H7 (cell line): Measurements from ENCODE around the gene NOL4L. TPM values are rescaled to one million over a fixed set of nuclear protein-coding genes. Genes with fewer than 3 reads are reported as not detected.

Experiments used
- DNase-seq: peaks from one replicate; pipeline ENCODE4 v3.0.0; 2012
- H3K27me3 ChIP-seq: 2 replicates; pipeline ENCODE4 v1.6.0; 2011; ENCODE audit warnings: mild to moderate bottlenecking, low read length; ENCODE audit not compliant: control insufficient read depth, insufficient read depth
- H3K36me3 ChIP-seq: replicated peaks from 2 replicates; pipeline ENCODE4 v1.5.1; 2011; ENCODE audit warnings: low read length; ENCODE audit not compliant: control insufficient read depth, insufficient read depth
- H3K4me3 ChIP-seq: 2 replicates; pipeline ENCODE4 v1.5.1; 2011; ENCODE audit warnings: low read depth, mild to moderate bottlenecking, control low read depth, low read length, moderate library complexity; ENCODE audit not compliant: insufficient read depth
- total RNA-seq: library from RNA; depleted of rRNA; stranded (reverse); fragments of >200 nt; shearing (Covaris generic); gene quantifications from 2 replicates; pipeline ENCODE4 v1.2.3, GENCODE V29; 2014

NOL4L gene
- total RNA-seq, 1 experiment from 2014 or later, result 26.6 TPM

GRCh38 chr20:32569380-32570305 is 15.5 kb downstream of the NOL4L start:
- H3K36me3 ChIP-seq, result no peaks in the 10 kb centered on the region
- no peak for DNase-seq
- no peak overlapping the region for H3K4me3 ChIP-seq

DNA sequence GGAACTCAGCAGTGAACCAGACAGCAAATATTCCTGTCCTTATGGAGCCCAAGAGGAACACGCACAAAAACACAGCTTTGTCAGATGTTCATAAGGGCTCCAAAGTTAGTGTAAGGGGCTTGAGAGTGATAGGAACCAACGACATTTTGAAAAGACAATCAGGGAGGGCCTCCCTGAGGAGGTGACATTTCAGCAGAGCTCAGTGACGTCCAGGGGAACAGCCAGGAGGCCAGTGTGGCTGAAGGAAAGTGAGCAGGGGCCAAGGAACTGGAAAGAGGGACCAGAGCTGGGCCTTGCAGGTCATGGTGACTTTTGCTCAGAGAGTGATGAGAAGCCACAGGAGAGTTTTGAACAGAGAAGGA is 16.1 kb downstream of the NOL4L start:
- Histone ChIP-seq H3K27me3 (no peaks in the 10 kb centered on the region), H3K36me3 (no peaks in the 10 kb centered on the region), H3K4me3 (no peak overlapping the region)
- no peak for DNase-seq

More at GRCh38 chr20:32569380-32570305, 15.5 kb downstream of the NOL4L start:
- H3K27me3 ChIP-seq, result no peaks in the 10 kb centered on the region

- DNase-seq, result no peak
- no peaks in the 10 kb centered on the region for H3K27me3 ChIP-seq
- H3K36me3 ChIP-seq, result no peaks in the 10 kb centered on the region
- no peak overlapping the region for H3K4me3 ChIP-seq
Measured at GRCh38 chr20:32567384-32568178, 17.6 kb downstream of the NOL4L start.

DNA sequence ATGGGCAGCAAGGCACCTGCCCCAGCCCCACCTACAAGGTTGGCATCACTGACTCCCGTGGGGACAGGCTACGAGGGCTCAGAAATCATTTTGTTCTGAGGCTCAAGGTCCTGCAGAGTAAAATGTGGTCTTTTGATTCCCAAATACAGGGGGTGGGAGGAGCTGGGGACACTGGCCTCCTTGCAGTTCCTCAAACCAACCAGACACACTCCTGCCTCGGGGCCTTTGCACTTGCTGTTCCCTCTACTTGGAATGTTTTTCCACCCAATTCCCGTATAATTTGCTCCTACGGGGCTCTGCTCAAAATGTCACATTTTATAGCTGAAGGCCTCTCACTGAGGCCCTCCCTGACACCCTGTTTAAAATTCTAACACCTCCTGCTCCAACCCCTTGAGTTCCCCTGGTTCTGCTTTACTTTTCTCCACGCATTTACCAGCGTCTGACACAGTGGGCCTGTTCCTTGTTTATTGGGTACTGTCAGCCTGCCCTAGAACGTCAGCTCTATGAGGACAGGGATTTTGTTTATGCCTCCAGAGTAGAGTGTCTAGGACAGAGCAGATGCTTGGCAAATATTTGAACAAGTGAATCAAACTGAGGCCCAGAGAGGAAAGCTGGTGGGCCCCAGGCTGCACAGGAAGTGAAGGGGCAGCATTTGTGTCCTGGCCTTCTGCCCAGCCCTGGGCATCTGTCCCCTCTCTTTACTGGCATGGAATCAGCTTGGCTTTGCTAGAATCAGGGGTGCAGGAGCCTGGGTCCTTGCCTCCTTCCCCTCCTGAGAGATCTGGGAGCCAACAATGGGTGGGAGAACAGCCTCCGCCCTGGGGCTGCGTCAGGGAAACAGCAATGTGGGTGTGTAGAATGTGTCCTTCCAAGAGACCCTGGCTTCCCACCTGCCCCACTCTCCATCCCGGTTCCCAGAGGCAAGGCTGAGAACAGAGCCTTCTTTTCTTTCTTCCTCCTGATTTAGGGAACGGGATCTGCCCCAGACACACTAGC is 18.5 kb downstream of the NOL4L start:
- no peaks in the 10 kb centered on the region for H3K27me3 ChIP-seq
- no peak overlapping the region for H3K4me3 ChIP-seq

DNA sequence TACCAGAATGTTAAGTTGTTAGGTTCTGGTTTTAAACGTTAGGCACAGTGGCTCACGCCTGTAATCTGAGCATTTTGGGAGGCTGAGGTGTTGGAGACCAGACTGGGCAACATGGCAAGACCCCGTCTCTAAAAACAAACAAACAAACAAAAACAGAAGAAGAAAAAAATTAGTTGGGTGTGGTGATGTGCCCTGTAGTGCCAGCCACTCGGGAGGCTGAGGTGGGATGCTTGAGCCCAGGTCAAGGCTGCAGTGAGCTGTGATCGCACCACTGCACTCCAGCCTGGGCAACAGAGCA is 19.4 kb downstream of the NOL4L start:
- Histone ChIP-seq H3K36me3 (no peaks in the 10 kb centered on the region), H3K4me3 (no peak overlapping the region), H3K27me3 (no peaks in the 10 kb centered on the region)
- DNase-seq, result no peak

More for the DNA sequence above, 18.5 kb downstream of the NOL4L start:
- no peaks in the 10 kb centered on the region for H3K36me3 ChIP-seq
- DNase-seq, result no peak

DNA sequence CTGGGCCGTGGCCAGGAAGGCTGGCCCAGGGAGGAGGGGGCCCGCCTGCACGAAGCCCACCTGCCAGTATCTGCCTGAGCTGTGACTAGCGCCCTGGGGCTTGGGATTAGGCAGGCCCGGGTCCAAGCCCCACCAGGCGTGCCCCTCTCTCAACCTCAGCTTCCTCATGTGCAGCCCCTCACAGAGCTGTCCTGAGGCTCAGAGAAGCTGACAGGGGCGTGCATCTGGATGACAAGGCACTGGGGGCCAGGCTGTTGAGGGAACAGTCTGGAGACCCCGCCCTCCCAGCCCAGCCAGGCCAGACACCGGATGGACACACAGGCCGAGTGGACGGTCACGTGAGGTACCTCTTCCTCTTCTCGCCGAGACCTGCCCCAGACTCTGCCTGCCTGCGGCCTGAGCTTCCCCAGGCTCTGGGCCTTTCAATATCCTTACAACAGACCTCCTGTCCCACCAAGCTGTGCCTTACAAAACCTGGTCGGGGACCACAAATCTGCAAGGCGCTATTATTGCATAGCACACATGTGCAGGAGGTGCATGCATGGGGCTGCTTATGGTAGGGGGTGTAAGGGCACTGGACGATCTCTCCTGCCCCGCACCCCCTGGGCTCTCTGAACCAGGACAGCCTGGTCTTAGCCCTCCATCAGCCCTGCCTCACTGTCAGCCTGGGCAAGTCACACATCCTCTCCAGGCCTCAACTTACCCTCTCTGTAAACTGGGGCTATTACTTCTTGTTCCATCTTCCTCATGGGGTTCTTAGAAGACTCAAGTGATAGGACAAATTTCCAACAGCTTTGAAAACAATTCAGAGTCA is 20.0 kb downstream of the NOL4L start:
- H3K4me3 ChIP-seq, result no peak overlapping the region
- H3K27me3 ChIP-seq, result no peaks in the 10 kb centered on the region
- no peaks in the 10 kb centered on the region for H3K36me3 ChIP-seq
- peak; percentile 72 for DNase-seq

DNA sequence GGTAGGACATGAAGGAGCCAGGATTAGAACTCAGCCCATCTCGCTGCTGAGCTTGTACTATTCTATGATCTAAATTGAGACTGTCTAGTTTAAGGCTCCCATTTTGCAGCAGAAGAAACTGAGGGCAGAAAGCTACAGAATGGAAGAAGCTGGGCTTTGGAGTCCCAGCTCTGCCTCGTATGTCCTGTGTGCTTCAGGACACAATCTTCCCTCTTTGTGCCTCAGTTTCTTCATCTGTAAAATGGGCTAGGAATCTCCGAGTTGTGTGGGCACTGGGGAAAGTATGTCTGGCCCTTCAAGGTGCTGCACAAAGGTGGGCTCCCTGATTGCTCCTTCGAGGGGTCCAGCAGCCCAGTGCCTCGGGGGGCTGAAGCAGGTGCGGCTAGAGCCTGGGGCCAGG is 20.7 kb downstream of the NOL4L start:
- H3K4me3 ChIP-seq, result no peak overlapping the region
- H3K36me3 ChIP-seq, result no peaks in the 10 kb centered on the region
- no peak for DNase-seq
- no peaks in the 10 kb centered on the region for H3K27me3 ChIP-seq

GRCh38 chr20:32563311-32564272 is 21.5 kb downstream of the NOL4L start:
- peak; percentile 79 for DNase-seq
- Histone ChIP-seq H3K27me3 (no peaks in the 10 kb centered on the region), H3K36me3 (no peaks in the 10 kb centered on the region), H3K4me3 (no peak overlapping the region)

DNA sequence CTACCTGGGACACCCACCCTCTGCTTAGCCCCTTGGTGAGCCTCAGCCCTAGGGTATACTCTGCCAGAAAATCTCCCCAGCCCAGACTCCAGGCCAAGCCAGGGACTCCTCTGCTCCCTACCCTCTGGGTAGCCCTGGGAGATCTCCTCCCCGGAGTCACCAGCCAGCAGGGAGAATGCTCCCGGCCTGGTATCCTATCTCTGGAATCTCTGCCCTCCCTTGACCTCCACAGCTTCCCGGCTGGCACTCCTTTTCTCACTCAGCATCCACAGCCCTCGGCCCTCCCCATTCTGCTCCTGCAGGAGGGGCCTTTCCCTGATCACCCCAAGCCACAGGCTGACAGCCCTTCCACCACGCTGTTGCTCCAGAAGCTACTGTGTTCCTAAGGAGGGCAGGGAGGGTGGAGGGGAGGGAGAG is 22.6 kb downstream of the NOL4L start:
- peak; percentile 87 for DNase-seq
- Histone ChIP-seq H3K36me3 (no peaks in the 10 kb centered on the region), H3K27me3 (no peaks in the 10 kb centered on the region), H3K4me3 (no peak overlapping the region)

DNA sequence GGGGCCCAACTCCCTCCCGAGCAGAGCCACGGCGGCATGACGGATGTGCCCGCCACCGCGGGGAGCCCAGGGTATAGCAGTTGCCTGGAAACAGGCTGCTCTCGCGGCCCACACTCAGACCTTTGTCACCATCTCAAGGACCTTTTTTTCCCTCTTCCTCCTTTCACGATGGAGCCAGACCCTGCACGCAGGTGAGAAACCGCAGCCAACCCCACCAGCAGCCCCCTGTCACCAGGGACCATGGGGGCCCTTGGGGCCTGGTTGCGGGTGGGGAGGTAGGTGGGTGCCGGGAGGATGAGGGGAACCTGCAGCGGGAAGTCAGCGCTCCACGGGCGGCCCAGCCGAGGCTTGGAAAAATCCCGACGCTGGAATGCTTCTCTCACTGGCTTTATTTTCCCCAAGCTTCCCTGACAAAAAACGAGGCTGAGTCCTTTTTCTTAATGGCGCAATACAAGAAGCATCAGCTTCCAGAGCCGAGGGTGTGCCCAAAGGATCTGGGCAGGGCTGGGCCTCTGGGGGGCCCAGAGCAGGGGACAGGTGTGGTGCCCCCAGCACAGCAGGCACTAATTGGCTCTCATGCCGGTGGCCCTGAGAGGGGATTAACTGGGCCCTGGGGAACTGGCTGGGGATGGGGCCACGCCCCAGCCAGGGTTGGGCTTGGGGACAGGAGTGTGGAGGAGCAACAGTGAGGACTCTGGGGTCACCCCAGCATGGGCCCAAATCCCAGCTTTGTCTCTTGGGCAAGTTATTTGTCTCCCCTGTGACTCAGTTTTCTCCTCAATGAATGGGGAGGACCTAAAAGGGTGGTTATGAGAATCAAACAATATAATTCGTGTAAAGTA is 23.9 kb downstream of the NOL4L start:
- Histone ChIP-seq H3K4me3 (no peak overlapping the region), H3K36me3 (no peaks in the 10 kb centered on the region), H3K27me3 (no peaks in the 10 kb centered on the region)
- DNase-seq, result peak; percentile 84

DNA sequence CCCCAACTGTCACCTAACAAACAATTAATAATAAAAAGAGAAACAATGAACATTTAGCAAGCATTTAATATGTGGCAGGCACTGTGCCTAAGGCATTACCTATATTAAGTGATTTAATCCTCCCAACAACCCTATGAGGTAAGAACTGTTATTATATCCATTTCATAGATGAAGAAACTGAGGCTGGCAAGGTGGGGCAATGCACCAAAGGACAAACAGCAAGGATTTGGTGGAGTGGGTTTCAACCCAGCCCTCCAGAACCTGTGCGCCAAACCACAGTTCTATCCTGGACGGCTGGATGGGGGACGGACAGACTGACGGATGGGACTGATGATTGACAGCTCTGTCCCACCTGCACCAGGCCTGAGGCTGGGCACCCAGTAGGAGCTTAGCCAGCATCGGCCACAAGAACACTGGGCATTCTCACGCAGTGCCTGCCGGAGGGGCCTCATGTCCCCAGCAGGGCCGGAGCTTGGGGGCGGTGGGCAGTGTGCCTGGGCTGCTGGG is 24.6 kb downstream of the NOL4L start:
- Histone ChIP-seq H3K4me3 (no peak overlapping the region), H3K27me3 (no peaks in the 10 kb centered on the region), H3K36me3 (no peaks in the 10 kb centered on the region)
- DNase-seq, result peak; percentile 77

GRCh38 chr20:32559753-32560380 is 25.3 kb downstream of the NOL4L start:
- Histone ChIP-seq H3K4me3 (no peak overlapping the region), H3K36me3 (no peaks in the 10 kb centered on the region), H3K27me3 (no peaks in the 10 kb centered on the region)
- no peak for DNase-seq
